Liver (tissue), 9 donors: ENCODE results near the gene NDUFAF8. TPM values are rescaled to one million over a fixed set of nuclear protein-coding genes. Genes with fewer than 3 reads are reported as not detected.

ENCODE experiments used
- DNase-seq: peaks from one replicate; pipeline ENCODE4 v3.0.0-alpha.2; 2017; ENCODE audit warnings: low spot score
- H3K27ac ChIP-seq, 2 donors: one replicate each; pipeline ENCODE4 v1.7.0; 2013; ENCODE audit warnings: inconsistent platforms in 2 of 2, low read length in 2 of 2, control low read depth in 1 of 2, low read depth in 1 of 2, mild to moderate bottlenecking in 1 of 2
- H3K27me3 ChIP-seq, 4 donors: one replicate each; pipeline versions ENCODE4 v1.6.1 to v1.7.0; 2013; ENCODE audit warnings: low read length in 3 of 4, inconsistent platforms in 1 of 4, mild to moderate bottlenecking in 1 of 4, moderate library complexity in 1 of 4; ENCODE audit not compliant: control insufficient read depth in 4 of 4, insufficient read depth in 4 of 4
- H3K36me3 ChIP-seq, 4 donors: one replicate each; pipeline versions ENCODE4 v1.6.1 to v1.7.0; 2013; ENCODE audit warnings: low read length in 3 of 4, mild to moderate bottlenecking in 3 of 4, low read depth in 1 of 4, moderate library complexity in 1 of 4; ENCODE audit not compliant: control insufficient read depth in 4 of 4, insufficient read depth in 3 of 4
- H3K4me1 ChIP-seq, 4 donors: one replicate each; pipeline versions ENCODE4 v1.6.1 to v1.7.0; 2013; ENCODE audit warnings: low read length in 3 of 4, mild to moderate bottlenecking in 3 of 4, moderate library complexity in 1 of 4; ENCODE audit not compliant: control insufficient read depth in 4 of 4, insufficient read depth in 4 of 4
- H3K4me3 ChIP-seq, 3 donors: one replicate each; pipeline versions ENCODE4 v1.6.1 to v1.7.0; 2013; ENCODE audit warnings: low read length in 3 of 3, control low read depth in 1 of 3, low read depth in 1 of 3, mild to moderate bottlenecking in 1 of 3
- H3K9ac ChIP-seq, 2 donors: one replicate each; pipeline ENCODE4 v1.7.0; 2013; ENCODE audit warnings: low read length in 2 of 2, mild to moderate bottlenecking in 2 of 2, moderate library complexity in 2 of 2, control low read depth in 1 of 2, low read depth in 1 of 2
- H3K9me3 ChIP-seq, 4 donors: one replicate each; pipeline versions ENCODE4 v1.6.1 to v1.7.0; 2013; ENCODE audit warnings: low read length in 3 of 4; ENCODE audit not compliant: control insufficient read depth in 4 of 4
- FOXA2 ChIP-seq: IDR thresholded peaks from 2 replicates; pipeline ENCODE4 v1.6.1; 2016; ENCODE audit warnings: antibody characterized with exemption
- RAD21 ChIP-seq, 2 donors: IDR thresholded peaks; 2 replicates each; pipeline ENCODE4 v1.6.1; 2016; ENCODE audit warnings: antibody characterized with exemption in 2 of 2, mild to moderate bottlenecking in 2 of 2
- REST ChIP-seq: IDR thresholded peaks from 2 replicates; pipeline ENCODE4 v1.6.1; 2016; ENCODE audit warnings: antibody characterized with exemption, mild to moderate bottlenecking
- RXRA ChIP-seq, 2 donors: IDR thresholded peaks; 2 replicates each; pipeline ENCODE4 v1.6.1; 2017 to 2018; ENCODE audit warnings: antibody characterized with exemption in 2 of 2, mild to moderate bottlenecking in 1 of 2
- TAF1 ChIP-seq: conservative IDR thresholded peaks from 2 replicates; pipeline ENCODE4 v1.6.1; 2016; ENCODE audit warnings: antibody characterized with exemption, mild to moderate bottlenecking
- ZBTB33 ChIP-seq: IDR thresholded peaks from 2 replicates; pipeline ENCODE4 v1.6.1; 2016; ENCODE audit warnings: antibody characterized with exemption
- WGBS: extraction: QIAGEN DNeasy Blood & Tissue Kit; methylation state at CpG from one replicate; pipeline ENCODE4 v1.1.7; 2013; 5-methylcytosine and 5-hydroxymethylcytosine counted together
- polyA plus RNA-seq, 2 donors: library from polyadenylated mRNA; stranded (reverse) in 1 of 2; unstranded in 1 of 2; fragments of 200-250 nt in 1 of 2; fragments of >200 nt in 1 of 2; fragmentation: Nextera tagmentation in 1 of 2; extraction: Ambion mirVana in 1 of 2; gene quantifications; one replicate each; pipeline versions ENCODE4 v1.2.1 to v1.2.3, GENCODE V29; 2013 to 2015
- total RNA-seq, 2 donors: library from RNA; depleted of rRNA; stranded (reverse); fragments of >200 nt; gene quantifications; one replicate each; pipeline ENCODE4 v1.2.3, GENCODE V29; 2014
- donor health status: healthy.
- donor health status: healthy.
- donor health status: healthy.
- donor health status: healthy.
- donor health status: healthy.

Gene NDUFAF8
- total and polyA plus RNA-seq, 4 donors = 8.3 to 67.4 (median 15.5) TPM

- no peak for TF ChIP-seq ZBTB33
- TF ChIP-seq RAD21 (IDR thresholded peaks at IDR 0.05) = no peak
These were observed 3.9 kb upstream of the NDUFAF8 start (continued) for GRCh38 chr17:81234940-81235821.

GRCh38 chr17:81235822-81236740, 3.0 kb upstream of the NDUFAF8 start:
- H3K9me3 ChIP-seq = no peaks in the 10 kb centered on the region
- WGBS = 96% methylated on average over 32 of the region's 32 CpGs

GRCh38 chr17:81236784-81237183, 2.3 kb upstream of the NDUFAF8 start:
- no peak for DNase-seq
- Histone ChIP-seq H3K9ac (no peak overlapping the region), H3K27ac (no peak overlapping the region), H3K4me3 (no peak overlapping the region), H3K9me3 (no peaks in the 10 kb centered on the region), H3K4me1 (peaks cover 6 to 31% (median 27%) of the 10 kb centered on the region in 4 donors), H3K36me3 (peaks cover 0 to 12% (median 5%) of the 10 kb centered on the region in 4 donors), H3K27me3 (no peaks in the 10 kb centered on the region)
- WGBS = 94% methylated on average over 21 of the region's 21 CpGs
- TF ChIP-seq FOXA2 (no peak), TAF1 (no peak), RXRA (IDR thresholded peaks at IDR 0.05) (no peak)

More at GRCh38 chr17:81235822-81236740, 3.0 kb upstream of the NDUFAF8 start:
- DNase-seq = no peak
- Histone ChIP-seq H3K9ac (no peak overlapping the region), H3K27ac (no peak overlapping the region), H3K4me3 (no peak overlapping the region), H3K27me3 (no peaks in the 10 kb centered on the region), H3K36me3 (peaks cover 0 to 16% (median 8%) of the 10 kb centered on the region in 4 donors), H3K4me1 (peaks cover 6 to 31% (median 27%) of the 10 kb centered on the region in 4 donors)
- TF ChIP-seq REST = no peak
- no peak for TF ChIP-seq RXRA (IDR thresholded peaks at IDR 0.05)
